Umbilical cord (tissue), 2 donors: ENCODE results near the gene CTNNA3. TPM values are rescaled to one million over a fixed set of nuclear protein-coding genes. Genes with fewer than 3 reads are reported as not detected.
A peak's percentile ranks its signal among the peaks of the same experiment; 100 is the strongest.

Experiments used
- DNase-seq: peaks from one replicate; pipeline ENCODE4 v3.0.0-alpha.2; 2015; ENCODE audit warnings: low spot score
- total RNA-seq: library from RNA; depleted of rRNA; stranded (reverse); fragments of >200 nt; gene quantifications from one replicate; pipeline ENCODE4 v1.2.3, GENCODE V29; 2014; ENCODE audit warnings: low replicate concordance; ENCODE audit not compliant: insufficient read depth

CTNNA3 gene
- total RNA-seq, 1 donor from 2014 or later: 32.7 TPM

DNA sequence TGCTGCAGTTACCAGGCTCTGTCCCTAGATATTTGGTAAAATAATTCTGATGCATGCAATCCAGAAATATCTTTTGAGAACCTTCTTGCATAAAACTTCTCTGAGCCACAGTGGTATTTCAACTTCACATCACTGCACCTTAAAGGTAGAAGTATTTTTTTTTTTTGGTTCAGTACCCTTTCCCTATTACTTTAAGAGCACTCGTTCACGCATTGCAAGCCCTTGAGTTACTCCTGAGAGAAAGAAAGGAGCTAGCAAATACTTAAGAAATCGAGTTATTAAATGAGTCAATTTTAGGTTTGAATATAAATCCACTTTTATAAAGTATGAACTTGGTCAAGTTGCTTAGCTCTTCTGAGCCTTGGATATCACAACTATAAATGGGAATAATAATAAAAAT lies 1377.2 kb downstream of the CTNNA3 start:
- no peak for DNase-seq

DNA sequence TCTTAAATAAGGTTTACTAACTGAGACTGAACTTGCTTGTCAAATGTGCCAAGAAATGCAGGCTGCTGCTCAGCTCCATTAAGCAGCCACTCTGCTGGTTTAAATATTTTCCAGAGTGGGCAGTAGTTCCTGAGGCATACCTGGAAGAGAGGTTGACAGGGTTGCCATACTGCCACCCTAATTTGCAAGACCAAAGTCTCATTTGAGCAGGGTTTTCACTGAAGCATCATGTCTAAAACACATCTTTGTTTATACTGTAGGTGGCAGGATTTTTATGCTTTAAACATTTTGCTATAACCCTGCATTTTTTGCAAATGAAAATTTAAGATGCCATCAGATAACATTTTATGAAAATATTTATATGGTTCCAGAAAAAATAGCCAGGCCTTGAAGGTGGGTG lies 1388.2 kb downstream of the CTNNA3 start:
- peak; percentile 20 for DNase-seq

DNA sequence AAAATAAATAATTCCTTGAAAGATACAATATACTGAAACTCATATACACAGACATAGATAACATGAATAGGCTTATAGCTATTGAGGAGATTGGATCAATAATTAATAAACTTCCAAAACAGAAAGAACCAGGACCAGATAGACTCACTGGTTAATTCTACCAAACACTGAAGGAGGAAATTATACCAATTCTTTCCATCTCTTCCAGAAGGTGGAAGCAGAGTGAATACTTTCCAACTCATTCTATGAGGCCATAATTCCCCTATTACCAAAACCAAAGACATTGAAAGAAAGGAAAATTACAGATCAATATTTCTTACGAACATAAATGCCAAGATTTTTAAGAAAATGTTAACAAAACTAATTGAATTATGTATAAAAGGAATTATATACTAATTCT lies 1394.9 kb downstream of the CTNNA3 start:
- no peak for DNase-seq

DNA sequence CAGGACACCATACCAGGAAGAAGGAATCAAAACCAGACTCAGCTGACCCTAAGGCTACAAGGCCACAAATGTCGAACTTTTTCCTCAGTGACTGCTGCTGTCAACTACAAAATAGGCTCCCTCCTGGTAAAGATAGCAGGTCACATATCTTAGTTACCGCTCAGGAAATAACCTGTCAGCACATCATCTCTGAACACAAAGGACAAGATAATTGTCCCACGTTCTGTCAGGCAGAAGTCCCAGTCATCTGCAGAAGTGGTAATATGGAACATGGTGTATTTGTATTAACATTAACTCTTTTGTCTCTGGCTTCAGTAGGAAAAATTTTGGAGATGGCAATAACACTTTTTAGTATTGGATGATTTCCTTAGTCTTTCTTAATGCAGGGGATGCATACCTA lies 1400.4 kb downstream of the CTNNA3 start:
- DNase-seq: no peak

- DNase-seq: no peak
Observed at GRCh38 chr10:66294538-66294937, 1401.5 kb downstream of the CTNNA3 start.

- no peak for DNase-seq
Observed at GRCh38 chr10:66292922-66293321, 1403.1 kb downstream of the CTNNA3 start.

DNA sequence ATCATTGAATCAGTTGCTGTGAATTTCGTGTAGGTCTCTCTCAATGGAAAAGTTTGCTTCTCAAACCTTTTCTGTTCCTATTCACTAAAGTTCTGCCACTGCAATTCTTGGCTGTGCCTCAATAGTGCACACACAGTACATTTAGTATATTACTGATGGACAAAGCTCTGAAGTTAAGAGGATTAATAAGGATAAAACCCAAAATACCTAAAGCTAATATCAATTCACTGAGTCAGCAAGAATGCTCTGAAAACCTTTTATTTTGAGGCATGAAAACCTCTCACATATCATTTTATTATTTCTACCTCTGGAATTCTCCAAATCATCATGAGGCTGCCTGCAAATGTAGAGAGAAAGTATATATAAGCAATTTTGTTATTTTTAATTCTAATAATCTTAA lies 1403.5 kb downstream of the CTNNA3 start:
- DNase-seq: no peak

GRCh38 chr10:66291133-66291532 lies 1404.9 kb downstream of the CTNNA3 start:
- no peak for DNase-seq

DNA sequence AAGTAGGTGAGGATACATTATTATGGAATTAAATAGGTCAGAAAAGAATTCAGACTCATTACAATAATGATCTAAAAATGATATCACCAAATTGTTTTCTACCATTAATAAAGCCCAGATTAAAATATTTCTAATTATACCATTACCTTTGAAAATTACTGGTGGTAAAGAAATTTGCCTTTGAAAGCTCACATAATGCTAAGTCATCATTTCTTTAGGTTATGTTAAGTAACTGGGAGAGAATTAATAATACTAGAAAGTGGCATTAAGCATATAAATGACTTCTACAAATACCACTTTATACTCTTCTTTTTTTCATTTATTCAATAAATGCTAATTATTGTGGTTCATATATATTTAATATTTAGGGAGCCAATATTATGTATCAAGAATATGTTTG lies 1411.4 kb downstream of the CTNNA3 start:
- no peak for DNase-seq

DNA sequence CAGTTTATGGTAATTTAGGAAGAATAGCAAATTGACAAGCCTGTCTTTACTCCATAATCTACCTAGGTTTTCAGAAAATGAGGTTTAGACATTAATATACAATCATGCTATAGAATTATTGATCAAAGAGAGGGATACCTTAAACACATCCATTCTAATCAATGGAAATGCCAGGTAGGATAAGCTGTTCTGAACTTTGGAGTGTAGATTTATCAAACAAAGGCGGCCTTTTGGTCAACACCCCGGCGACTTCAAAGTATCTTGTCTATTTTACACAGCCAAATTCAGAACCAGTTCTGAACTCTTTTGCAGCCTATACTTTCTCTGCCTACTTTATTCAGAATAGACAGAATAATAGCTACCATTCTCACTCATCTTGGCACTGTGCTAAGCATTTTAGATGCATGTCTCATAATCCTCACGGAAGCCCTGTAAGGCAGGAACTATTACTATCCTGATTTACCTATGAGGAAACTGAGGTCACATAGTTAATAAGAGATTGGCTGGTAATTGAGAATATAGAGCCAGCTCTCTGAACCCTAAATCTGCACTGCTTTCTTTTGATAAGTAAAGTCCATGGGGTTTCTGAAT lies 1412.0 kb downstream of the CTNNA3 start:
- DNase-seq: no peak

- DNase-seq: no peak
Observed at GRCh38 chr10:66283064-66283463, 1412.9 kb downstream of the CTNNA3 start.

GRCh38 chr10:66281327-66281726 lies 1414.7 kb downstream of the CTNNA3 start:
- DNase-seq: no peak

DNA sequence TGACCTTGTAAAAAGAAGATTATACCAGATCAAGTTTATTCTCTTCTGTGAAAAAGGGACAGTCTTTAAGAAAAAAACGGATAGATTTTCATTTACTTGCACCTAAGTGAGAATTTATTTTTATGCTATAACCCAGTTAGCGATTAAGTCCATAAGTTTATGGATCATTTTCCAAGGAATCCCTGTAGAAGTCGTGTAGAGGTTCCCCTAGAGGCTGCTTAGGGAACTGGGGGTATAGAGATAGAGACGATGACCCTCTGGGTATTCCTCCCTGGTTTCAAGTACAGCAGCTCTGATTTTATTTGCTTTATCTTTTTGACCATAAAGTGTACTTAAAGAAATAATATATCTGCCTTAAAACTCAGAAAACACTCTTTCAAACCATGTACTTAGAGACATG lies 1418.5 kb downstream of the CTNNA3 start:
- DNase-seq: no peak

DNA sequence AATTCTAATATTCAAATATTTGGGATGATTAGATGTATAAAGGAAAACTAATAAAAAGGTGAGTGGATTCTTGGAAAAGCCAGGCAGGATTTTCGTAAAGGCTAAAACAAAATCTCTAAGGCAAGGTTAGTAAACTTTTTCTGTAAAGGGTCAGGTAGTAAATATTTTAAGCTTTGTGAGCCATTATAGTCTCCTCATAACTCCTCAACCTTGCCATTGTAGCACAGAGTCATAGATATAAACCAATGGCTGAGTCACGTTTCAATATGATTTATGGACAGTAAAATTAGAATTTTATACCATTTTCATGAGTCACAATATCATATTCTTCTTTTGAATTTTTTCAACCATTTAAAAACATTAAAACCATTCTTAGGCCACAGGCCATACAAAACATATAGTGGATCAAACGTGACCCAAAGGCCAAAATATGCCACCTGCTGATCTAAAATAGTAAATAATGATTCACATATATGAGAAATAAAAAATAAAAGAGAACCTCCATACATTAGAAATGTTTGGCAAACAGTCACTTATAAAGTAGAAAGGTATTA lies 1422.0 kb downstream of the CTNNA3 start:
- DNase-seq: no peak

GRCh38 chr10:66265398-66265797 lies 1430.6 kb downstream of the CTNNA3 start:
- no peak for DNase-seq

DNA sequence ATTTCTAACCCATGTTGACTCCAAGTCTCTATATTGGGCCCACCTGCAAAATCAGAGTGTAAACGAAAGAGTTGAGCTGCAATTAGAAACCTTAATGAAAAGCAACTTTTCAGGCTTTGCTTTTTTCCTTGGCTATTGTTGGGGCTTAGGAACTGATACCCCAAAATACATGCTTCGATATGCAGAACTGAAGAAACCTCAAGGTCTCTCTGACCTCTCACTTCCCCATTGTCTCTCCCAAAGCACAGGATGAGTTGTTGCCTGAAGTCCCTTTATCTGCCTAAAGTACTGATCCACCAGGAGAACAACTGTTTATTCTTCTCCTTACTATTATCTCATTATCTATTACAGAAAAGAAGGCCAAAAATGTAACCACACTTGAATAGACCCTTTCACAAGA lies 1436.2 kb downstream of the CTNNA3 start:
- no peak for DNase-seq

DNA sequence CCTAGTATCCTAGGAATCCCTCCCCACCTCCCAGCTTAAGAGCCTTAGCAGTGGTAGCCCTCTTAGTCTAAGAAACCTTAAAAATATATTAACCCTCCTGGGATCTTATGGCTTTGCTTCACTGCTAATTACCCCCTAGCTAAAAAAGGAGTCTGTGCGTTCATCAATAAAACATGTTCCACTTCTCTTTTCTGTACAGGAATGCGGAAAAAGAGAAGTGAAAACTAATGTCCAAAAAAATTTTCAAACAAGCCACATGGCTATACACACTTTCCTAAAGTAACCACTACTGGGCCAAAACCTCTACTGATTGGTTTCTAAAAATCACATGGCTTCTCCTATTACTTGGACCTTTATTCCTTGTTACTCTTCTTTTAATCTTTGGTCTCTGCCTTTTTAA lies 1437.3 kb downstream of the CTNNA3 start:
- DNase-seq: no peak

- no peak for DNase-seq
Observed at GRCh38 chr10:66257801-66258200, 1438.2 kb downstream of the CTNNA3 start.

DNA sequence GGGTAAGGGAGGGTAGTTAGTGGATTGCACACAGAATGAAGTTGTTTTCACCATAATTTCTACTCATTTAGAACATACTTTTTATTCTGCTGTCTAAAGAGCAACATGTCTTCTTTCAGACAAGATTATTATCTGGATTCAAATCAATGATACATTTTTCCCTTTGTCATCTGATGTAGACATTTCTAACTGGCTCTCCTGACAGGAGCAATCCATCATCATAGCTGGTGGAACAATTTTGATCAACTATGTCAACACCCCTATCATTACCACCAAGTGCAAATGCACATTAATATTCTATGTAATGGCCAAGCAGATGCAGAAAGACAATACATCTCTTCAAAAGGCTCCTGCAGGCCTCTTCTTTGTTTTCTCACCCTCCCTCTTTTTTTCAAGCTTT lies 1443.0 kb downstream of the CTNNA3 start:
- no peak for DNase-seq

DNA sequence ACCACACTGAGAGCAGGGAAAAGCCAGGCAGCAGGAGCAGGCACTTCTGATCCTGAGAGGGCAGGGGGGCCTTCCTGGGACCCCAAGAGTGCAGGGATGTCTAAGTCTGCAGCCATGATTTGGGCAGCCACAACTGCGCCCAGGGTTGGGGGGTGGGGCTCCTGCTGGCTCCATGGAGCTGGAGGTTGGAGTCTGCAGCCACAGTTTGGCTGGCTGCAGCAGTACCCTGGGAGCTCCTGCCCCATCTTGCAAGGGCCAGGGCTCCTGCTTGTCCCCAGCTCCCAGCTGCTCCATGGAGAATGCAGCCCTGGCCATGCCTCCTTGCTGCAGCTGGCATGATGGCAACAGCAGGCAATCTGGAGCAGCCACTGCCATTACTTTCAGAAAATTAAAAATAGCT lies 1449.8 kb downstream of the CTNNA3 start:
- DNase-seq: no peak

DNA sequence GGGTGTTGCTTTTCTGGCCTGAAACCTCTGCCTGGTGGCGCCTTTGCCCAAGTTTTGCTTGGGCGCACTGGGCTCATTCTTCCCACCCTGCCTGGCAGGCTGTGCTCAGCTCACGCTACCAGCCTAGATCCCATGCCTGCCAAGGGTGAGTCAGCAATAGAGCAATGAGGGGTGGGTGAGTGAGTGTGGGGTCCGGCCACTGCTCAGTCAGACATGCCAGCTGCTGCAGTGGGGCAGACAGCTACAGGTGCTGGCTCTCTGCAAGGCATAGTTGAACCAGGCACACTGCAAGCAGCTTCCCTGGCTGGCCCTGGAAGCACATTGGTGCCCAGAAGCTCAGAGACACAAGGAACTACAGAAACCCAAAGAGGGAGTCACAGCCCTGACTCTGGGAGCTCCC lies 1451.0 kb downstream of the CTNNA3 start:
- DNase-seq: no peak

DNA sequence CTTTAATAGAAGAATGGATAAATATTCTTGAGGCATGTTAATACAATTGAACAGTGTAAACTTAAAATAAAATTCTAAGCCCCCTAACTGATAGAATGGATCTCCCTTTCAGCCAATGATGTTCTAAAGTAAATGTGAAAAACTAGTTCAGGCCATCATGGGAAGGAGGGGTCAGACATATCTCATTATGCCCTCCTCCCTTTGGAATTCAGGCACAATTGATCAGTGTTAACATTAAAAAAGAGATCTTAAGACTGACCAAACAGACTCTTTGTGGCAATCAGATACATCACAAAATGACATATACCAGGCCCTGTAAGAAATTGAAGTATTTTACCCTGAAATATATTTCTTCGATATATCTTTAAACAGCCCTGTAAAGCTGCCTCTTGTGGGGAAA lies 1453.1 kb downstream of the CTNNA3 start:
- DNase-seq: no peak

DNA sequence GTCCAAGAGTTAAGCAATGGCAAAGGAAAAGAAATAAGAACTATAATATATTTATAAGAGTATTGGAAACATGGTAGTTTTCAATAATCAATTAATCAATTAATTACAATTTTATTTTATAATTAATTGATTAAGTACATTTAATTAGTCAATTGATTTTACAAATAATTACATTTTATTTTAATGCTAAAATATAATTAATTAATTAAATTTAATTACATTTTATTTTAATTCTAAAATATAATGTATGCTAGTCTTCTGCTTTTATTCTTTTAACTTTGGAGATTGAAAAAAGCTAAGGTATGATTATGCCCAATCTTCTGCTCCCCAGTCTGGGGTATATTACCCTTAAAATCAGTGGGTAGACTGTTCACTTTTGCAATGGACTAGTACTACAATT lies 1456.9 kb downstream of the CTNNA3 start:
- DNase-seq: no peak

DNA sequence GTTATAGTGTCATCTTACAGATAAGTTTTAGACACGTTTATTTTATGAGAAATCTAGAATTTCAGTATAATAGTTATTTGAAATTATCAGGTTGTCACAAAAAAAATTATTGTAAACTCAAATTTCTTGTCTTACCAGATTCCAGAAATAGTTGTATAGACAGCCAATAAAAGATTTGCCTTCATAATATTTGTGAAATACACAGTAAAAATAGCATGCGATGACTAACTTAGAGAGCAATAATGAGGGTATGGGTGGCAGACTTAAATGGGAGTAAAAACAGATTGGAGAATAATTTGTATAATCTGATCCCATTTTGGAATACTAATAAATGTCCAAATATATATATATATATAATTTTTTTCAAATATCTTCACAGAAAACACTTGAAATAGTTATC lies 1457.7 kb downstream of the CTNNA3 start:
- DNase-seq: no peak
